Stimulated activated naive CD8-positive, alpha-beta T cell treated with anti-CD3 and anti-CD28 coated beads, Interleukin-15, Interleukin-2, amounts not matched to agents 100 ng/mL and 50 ng/mL, for 24 hours (primary cell): ENCODE results near the gene SKAP1.

Experiments used
- H3K27ac Mint-ChIP-seq: one replicate; pipeline ENCODE4 v1.8.0; 2021; ENCODE audit warnings: mild to moderate bottlenecking, mixed read lengths
- H3K27me3 Mint-ChIP-seq: one replicate; pipeline ENCODE4 v1.8.0; 2021; ENCODE audit warnings: mixed read lengths
- H3K36me3 Mint-ChIP-seq: one replicate; pipeline ENCODE4 v1.8.0; 2021; ENCODE audit warnings: low read depth, mixed read lengths
- H3K4me1 Mint-ChIP-seq: one replicate; pipeline ENCODE4 v1.8.0; 2021; ENCODE audit warnings: low read depth, mixed read lengths
- H3K4me3 Mint-ChIP-seq: one replicate; pipeline ENCODE4 v1.8.0; 2021; ENCODE audit warnings: mild to moderate bottlenecking, mixed read lengths
- H3K9me3 Mint-ChIP-seq: one replicate; pipeline ENCODE4 v1.8.0; 2021; ENCODE audit warnings: mixed read lengths

The SKAP1 gene

DNA sequence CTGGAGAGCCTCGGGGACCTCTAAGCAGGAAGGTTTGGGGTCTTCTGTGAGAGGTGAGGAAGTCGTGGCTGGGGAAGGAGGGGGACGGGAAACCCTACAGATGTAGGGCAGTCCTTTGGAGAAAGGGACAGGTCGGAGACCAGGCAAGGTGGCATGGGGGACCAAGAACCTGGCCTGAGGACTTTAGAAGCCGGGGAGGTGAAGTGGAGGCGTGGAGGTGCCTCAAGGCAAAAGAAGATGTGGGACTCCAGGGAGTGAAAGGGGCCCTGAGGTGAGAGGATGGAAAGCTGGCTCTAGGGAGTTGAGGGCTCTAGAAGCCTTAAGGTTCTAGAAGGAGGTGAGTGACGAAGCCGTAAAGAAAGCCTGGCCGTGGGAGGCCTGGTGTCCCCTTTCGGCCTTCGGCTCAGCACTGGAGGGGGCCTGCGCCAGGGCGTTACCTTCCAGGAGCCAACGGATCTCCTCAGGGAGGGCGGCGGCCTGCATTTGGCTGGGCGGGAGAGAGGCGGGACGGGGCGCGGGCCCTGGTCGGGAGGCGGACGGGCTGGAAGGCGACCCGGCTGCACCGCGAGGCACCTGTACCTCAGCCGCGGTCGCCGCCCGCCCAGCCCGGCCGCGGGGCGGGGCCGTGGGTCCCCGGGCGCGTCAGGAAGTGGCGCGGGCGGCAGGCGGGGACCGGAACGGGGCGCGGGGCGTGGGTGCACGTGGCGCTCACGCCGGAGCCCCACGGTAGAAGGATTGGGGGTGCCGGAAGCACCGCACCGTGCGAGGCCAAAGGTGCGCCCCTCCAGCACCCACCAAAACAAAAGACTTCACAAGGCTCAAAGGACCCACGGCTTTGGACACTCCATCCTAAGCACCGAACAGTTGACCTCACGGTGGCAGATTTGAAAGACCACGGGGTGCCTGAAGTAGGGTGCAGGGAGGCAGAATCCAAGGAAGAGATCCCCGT, at the start of gene SKAP1:
TSS of gene SKAP1 (minus strand) at position 577 of the 949 bp plus-strand sequence.
- H3K4me1 Mint-ChIP-seq = peaks cover 66% of the 10 kb centered on the region
- H3K36me3 Mint-ChIP-seq = peaks cover 23% of the 10 kb centered on the region
- peak within 1 kb of the TSS; percentile 97 for H3K4me3 Mint-ChIP-seq
- peak within 1 kb of the TSS; percentile 99 for H3K27ac Mint-ChIP-seq
- no peaks in the 10 kb centered on the region for H3K27me3 Mint-ChIP-seq
- H3K9me3 Mint-ChIP-seq = peaks cover 4% of the 10 kb centered on the region

DNA sequence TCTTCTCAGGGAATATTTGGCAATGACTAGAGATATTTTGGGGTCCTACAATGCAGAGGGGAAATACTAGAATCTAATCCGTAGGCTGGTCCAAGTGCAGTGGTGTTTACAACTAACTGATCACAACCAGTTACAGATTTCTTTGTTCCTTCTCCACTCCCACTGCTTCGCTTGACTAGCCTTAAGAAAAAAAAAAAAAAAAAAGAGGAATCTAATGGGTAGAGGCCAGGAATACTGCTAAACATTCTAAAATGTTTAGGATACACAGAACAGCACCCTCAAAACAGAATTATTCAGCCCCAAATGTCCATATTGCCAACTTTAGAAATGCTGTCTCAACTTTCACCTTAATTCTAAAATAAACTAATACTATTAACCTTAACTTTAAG, 49.0 kb upstream of the SKAP1 start:
- Mint-ChIP-seq H3K27ac (peak overlapping the region; percentile 46), H3K9me3 (no peaks in the 10 kb centered on the region), H3K36me3 (no peaks in the 10 kb centered on the region), H3K4me3 (no peak overlapping the region), H3K27me3 (no peaks in the 10 kb centered on the region), H3K4me1 (peaks cover 42% of the 10 kb centered on the region)

DNA sequence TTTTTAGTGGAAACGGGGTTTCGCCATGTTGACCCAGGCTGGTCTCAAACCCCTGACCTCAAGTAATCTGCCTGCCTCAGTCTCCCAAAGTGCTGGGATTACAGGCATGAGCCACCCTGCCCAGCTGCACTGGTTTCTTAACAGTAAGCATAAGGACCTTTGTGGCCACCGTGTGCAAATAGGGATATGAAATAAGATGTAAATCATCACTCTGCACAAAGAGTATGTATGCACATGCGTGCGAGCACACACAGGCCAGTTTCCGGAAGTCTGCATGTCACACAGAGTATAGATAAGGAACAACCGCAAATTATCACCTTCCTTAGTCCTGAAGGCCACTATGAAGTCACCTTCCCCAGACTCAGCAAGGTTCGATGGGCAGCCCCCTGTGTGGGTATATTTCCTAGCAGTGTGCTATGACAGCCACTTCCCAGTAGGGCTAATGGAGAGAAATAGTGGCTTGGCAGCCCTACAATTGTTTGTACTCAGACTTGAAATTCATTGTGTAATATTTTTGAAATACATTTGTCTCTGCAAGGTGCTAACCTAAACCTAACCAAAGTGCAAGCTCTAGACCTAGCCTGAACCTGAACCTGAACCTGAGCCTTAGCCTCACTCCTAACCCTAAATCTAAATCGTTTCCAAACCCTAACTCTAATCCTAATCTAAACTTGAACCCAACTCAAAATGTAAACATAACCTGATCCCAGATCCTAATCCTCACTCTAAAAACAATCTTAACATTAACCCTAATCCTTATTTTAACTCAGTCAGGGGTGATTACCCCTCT, 48.4 kb upstream of the SKAP1 start:
- peak overlapping the region; percentile 46 for H3K27ac Mint-ChIP-seq
- no peaks in the 10 kb centered on the region for H3K36me3 Mint-ChIP-seq
- H3K9me3 Mint-ChIP-seq = no peaks in the 10 kb centered on the region
- no peaks in the 10 kb centered on the region for H3K27me3 Mint-ChIP-seq
- H3K4me3 Mint-ChIP-seq = no peak overlapping the region
- H3K4me1 Mint-ChIP-seq = peaks cover 36% of the 10 kb centered on the region

DNA sequence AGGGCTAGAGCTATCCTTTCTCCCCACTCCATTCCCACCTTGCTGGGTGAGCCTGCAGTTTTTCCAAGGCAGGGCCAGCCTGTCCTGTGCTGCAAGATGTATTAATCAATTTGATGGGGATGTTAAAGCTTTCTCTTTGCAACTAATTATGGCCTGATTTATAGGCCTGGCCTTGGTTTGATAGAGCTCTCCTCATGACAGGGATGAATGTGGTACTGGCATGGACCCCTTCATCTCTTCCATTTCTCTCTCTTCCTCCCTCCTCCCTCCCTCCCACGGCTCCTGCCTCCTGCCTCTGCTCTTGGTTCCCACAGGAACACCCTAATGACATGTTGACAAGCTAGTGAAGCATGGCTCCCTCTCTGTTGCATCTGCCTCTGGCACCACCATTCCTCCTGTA, 47.2 kb upstream of the SKAP1 start:
- Mint-ChIP-seq H3K4me3 (no peak overlapping the region), H3K9me3 (no peaks in the 10 kb centered on the region), H3K4me1 (peaks cover 25% of the 10 kb centered on the region), H3K36me3 (no peaks in the 10 kb centered on the region), H3K27me3 (peaks cover 3% of the 10 kb centered on the region), H3K27ac (no peak overlapping the region)

DNA sequence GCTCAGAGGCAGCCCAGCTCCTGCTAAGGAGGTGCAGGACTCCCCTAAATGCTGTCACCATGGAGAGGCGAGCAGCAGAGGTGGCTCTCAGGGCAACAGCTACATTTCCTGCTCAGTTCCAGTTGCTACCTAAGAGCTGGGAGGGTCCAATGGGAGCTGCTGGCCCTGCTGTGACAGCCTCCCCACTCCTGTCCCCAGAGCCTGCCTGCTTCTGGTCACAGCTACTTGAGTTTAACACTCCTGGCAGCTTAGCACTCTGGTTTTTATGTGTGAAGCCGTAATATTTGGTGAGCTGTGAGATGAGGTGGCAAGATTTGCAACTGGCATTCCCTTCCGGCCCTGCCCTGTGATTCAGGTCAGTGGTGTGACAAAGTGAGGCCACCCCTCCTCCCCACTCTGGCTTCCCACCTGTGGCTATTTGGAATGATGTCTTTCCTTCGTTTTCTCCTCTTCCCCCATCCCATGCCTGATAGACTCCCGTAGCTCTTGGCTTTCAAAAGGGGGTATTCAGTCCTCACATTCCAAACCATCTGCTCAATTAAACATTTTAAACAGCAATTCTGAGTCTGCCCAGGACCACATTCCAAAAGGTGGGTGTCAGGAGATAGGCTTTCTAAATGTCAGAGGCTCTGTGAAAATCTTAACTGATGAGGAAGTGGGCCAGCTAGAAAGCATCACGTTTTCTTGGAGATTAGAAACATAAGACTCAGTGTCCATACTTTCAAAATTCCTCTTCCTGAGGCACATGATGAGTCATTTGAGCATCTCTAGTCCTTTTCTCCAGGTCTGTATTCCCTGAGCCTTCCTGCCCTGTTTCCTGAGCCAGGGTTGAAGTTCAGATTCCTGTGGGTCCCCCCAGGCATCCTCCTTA, 42.6 kb upstream of the SKAP1 start:
- H3K4me1 Mint-ChIP-seq = peaks cover 12% of the 10 kb centered on the region

DNA sequence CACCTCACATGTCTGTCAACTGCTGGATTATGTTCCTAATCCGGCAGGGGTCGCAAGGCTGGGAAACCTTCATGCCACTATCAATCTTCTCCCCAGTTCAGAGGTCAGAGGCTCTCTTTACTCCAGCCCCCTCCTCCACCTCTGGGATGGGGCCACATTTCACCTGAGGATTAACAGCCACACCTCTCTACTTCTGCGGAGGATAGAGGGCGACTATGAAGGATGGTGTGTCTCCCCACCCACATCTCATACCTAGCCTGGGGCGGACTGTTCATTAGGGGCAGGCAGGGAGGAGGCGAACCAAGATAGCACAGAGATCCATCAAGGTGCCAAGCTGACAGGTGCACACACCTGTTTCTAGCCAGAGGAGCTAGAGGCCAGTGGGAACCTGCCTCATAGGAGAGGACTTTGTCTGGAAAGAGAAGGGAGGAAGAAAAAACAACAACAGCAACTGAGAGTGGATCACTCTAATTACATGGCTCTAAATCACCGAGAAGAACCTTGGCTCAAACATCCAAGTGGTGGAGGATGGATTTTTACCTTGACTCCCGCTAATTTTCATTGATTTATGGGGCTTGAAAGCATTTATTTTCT, 41.9 kb upstream of the SKAP1 start:
- Mint-ChIP-seq H3K27ac (no peak overlapping the region), H3K36me3 (no peaks in the 10 kb centered on the region), H3K9me3 (no peaks in the 10 kb centered on the region), H3K4me1 (peaks cover 8% of the 10 kb centered on the region), H3K27me3 (peaks cover 3% of the 10 kb centered on the region), H3K4me3 (no peak overlapping the region)

More for the DNA sequence above, 42.6 kb upstream of the SKAP1 start:
- no peak overlapping the region for H3K27ac Mint-ChIP-seq
- peaks cover 3% of the 10 kb centered on the region for H3K27me3 Mint-ChIP-seq
- no peaks in the 10 kb centered on the region for H3K9me3 Mint-ChIP-seq
- H3K36me3 Mint-ChIP-seq = no peaks in the 10 kb centered on the region
- H3K4me3 Mint-ChIP-seq = no peak overlapping the region

DNA sequence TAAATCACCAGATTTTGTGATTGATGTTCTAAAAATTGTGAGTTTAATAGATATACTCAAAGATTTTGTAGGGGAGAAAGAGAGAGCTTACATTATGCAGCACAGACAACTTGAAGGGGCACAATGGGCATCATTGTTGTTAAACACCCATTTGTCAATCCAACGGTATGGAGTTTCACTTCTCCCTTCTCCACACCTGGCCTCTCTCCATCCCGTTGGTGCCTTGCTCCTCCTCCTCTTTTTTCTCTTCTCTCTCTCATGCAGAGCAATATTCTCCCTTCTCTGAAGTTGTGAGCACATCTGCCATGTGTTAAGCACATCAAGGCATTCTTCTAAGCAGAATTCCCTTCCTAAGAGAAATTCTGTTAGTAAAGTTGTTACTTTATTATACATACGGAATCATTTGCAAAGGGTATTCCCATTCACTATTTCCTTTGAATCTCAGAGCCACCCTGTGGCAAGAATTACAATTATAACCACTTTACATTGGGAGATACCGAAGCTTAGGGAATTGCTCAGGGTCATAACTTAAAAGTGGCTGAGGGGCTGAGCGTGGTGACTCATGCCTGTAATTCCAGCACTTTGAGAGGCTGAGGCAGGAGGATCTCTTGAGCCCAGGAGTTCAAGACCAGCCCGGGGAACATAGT, 40.5 kb upstream of the SKAP1 start:
- Mint-ChIP-seq H3K4me3 (no peak overlapping the region), H3K4me1 (peaks cover 8% of the 10 kb centered on the region)

DNA sequence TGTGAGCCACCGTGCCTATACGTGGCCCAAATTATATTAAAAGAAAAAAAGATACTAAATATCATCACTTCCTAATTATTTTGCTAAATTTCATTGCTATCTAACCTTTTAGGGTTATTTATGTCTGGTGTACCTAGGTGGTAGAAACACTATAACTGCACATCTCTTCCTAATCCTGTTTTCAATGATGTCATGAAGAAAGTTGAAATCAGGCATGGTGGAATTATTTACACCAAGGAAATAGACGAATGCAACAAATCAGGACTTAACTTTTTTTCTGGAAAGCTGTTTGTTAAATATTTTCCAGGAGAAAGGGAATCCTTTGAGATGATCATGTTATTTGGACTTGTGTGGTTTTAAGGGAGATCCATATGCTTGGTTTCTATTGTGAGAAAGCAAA, 39.2 kb upstream of the SKAP1 start:
- no peak overlapping the region for H3K4me3 Mint-ChIP-seq
- H3K4me1 Mint-ChIP-seq = peaks cover 8% of the 10 kb centered on the region
- H3K36me3 Mint-ChIP-seq = no peaks in the 10 kb centered on the region
- no peaks in the 10 kb centered on the region for H3K9me3 Mint-ChIP-seq
- no peak overlapping the region for H3K27ac Mint-ChIP-seq
- H3K27me3 Mint-ChIP-seq = peaks cover 6% of the 10 kb centered on the region

More for the DNA sequence above, 40.5 kb upstream of the SKAP1 start:
- no peaks in the 10 kb centered on the region for H3K36me3 Mint-ChIP-seq
- H3K27me3 Mint-ChIP-seq = peaks cover 3% of the 10 kb centered on the region
- no peak overlapping the region for H3K27ac Mint-ChIP-seq
- H3K9me3 Mint-ChIP-seq = no peaks in the 10 kb centered on the region

DNA sequence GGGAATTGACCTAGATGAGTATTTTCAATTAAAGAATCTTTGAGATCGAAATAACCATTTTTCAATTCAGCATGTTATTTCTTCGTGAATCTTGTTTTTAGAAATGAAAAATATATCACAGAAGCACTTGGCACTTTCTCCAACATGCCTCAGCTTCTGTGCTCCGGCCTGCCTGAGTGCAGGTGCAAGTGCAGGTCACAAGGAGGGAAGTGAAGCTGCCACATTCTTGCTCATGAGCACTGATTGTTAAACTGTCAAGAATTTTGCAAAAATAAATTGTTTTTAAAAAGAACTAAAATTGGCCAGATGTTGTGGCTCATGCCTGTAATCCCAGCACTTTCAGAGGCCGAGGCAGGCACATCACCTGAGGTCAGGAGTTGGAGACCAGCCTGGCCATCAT, 38.3 kb upstream of the SKAP1 start:
- no peaks in the 10 kb centered on the region for H3K36me3 Mint-ChIP-seq
- H3K4me1 Mint-ChIP-seq = peaks cover 8% of the 10 kb centered on the region
- peaks cover 7% of the 10 kb centered on the region for H3K27me3 Mint-ChIP-seq
- no peak overlapping the region for H3K27ac Mint-ChIP-seq
- no peaks in the 10 kb centered on the region for H3K9me3 Mint-ChIP-seq
- no peak overlapping the region for H3K4me3 Mint-ChIP-seq

DNA sequence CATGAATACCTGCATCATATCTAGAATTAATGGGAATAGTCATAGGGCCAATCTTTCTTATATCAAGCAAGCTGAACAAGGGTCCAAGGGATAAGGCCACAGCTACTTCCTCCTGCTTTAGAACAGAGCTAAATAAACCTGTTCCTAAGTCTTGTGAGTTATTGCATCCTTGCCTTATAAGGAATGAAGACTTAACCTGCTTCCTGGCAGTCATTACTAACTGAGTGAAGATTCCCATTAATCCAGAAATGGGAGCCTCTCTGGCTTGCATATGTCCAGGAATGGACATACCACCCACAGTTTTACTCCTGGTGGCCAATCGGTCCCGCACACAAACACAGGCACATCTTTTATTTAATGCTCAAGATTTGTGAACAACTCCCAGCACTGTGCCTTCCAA, 35.9 kb upstream of the SKAP1 start:
- H3K27ac Mint-ChIP-seq = no peak overlapping the region
- H3K4me1 Mint-ChIP-seq = no peaks in the 10 kb centered on the region
- H3K9me3 Mint-ChIP-seq = no peaks in the 10 kb centered on the region
- peaks cover 4% of the 10 kb centered on the region for H3K27me3 Mint-ChIP-seq
- no peak overlapping the region for H3K4me3 Mint-ChIP-seq
- H3K36me3 Mint-ChIP-seq = no peaks in the 10 kb centered on the region

DNA sequence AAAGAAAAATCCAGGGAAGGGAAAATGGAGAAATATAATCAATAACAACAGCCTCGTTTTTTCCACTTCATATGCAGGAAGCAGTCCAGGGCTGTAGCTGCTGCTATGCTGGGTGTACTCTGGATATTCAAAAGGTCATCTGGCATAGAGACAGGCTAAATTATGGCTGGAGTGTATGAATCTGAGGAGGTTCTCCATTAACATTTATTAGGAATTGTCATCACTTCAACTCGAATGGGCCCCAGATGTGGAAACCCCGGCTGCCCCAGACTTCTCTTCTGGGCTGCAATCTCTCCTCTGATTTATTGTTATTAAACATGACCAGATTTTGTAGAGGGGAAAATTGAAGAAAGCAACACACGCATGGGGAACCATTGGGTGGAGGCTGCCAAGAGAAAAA, 33.5 kb upstream of the SKAP1 start:
- no peak overlapping the region for H3K4me3 Mint-ChIP-seq
- no peak overlapping the region for H3K27ac Mint-ChIP-seq
- peaks cover 4% of the 10 kb centered on the region for H3K27me3 Mint-ChIP-seq
- no peaks in the 10 kb centered on the region for H3K9me3 Mint-ChIP-seq
- peaks cover 6% of the 10 kb centered on the region for H3K4me1 Mint-ChIP-seq
- H3K36me3 Mint-ChIP-seq = no peaks in the 10 kb centered on the region

DNA sequence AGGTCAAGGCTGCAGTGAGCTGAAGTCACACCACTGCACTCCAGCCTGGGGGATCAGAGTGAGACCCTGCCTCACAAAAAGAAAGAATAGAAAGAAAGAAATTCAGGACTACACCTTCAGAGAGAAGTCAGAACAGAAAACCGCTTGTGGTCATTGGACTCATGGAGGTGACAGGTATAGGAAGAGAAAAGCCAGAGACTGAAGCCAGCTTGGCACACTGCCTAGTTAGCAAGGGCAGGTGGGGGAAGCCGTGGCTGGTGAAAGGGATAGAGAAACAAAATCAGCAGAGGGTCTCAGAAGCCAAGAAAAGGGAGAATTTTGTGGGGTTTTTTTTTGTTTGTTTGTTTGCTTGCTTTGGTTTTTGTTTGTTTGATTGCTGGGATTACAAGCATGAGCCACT, 32.9 kb upstream of the SKAP1 start:
- Mint-ChIP-seq H3K36me3 (no peaks in the 10 kb centered on the region), H3K27ac (no peak overlapping the region), H3K9me3 (no peaks in the 10 kb centered on the region), H3K4me3 (no peak overlapping the region), H3K4me1 (peaks cover 6% of the 10 kb centered on the region), H3K27me3 (peaks cover 4% of the 10 kb centered on the region)

DNA sequence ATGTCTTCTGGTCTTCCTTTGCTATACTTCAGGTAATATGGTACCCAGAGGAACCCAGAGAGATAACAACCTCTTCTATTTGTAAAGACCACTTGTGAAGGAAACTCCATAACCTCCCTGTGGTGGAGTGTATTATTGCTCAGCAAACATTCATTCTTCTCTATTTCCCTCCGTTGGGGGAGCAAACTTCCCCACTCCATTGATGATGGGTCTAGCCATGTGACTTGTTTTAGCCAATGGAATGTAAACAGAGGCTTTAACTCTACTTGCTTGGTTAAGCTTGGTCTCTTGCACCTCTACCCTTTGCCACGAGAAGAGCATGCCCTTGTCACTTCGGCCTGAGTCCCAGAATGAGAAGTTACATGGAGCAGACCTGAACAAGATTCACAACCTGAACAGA, 30.0 kb upstream of the SKAP1 start:
- H3K27me3 Mint-ChIP-seq = peaks cover 4% of the 10 kb centered on the region

More for the DNA sequence above, 30.0 kb upstream of the SKAP1 start:
- no peak overlapping the region for H3K27ac Mint-ChIP-seq
- no peaks in the 10 kb centered on the region for H3K9me3 Mint-ChIP-seq
- no peak overlapping the region for H3K4me3 Mint-ChIP-seq
- no peaks in the 10 kb centered on the region for H3K36me3 Mint-ChIP-seq
- peaks cover 27% of the 10 kb centered on the region for H3K4me1 Mint-ChIP-seq
